ENCODE results near the gene LDLRAP1. TPM values are rescaled to one million over a fixed set of nuclear protein-coding genes. Genes with fewer than 3 reads are reported as not detected.

Gene LDLRAP1
- total RNA-seq, 1 experiment from 2014 or later = 16.3 TPM

GRCh38 chr1:25593861-25594260, 50.5 kb downstream of the LDLRAP1 start:
- Mint-ChIP-seq H3K36me3 (peaks cover 4% of the 10 kb centered on the region), H3K27me3 (ENCODE audit: low read depth) (no peaks in the 10 kb centered on the region), H3K9me3 (peaks cover 4% of the 10 kb centered on the region), H3K27ac (no peak overlapping the region), H3K4me3 (no peak overlapping the region), H3K4me1 (peaks cover 9% of the 10 kb centered on the region)
- ATAC-seq (no peak), DNase-seq (ENCODE audit: low spot score) (no peak)
- TF ChIP-seq NFATC4 (CRISPR knock-in tag; IDR thresholded peaks at IDR 0.05) (no peak), ZNF532 (CRISPR knock-in tag; IDR thresholded peaks at IDR 0.05; ENCODE audit: borderline replicate concordance) (no peak), ZNF317 (CRISPR knock-in tag; IDR thresholded peaks at IDR 0.05; ENCODE audit: borderline replicate concordance, low read depth) (no peak), ZBTB43 (CRISPR knock-in tag; IDR thresholded peaks at IDR 0.05) (no peak), GABPB1 (CRISPR knock-in tag; IDR thresholded peaks at IDR 0.05) (no peak), ZNF138 (CRISPR knock-in tag; conservative IDR thresholded peaks at IDR 0.05) (no peak), EMX1 (CRISPR knock-in tag; IDR thresholded peaks at IDR 0.05) (no peak), ZNF425 (CRISPR knock-in tag; conservative IDR thresholded peaks at IDR 0.05) (no peak), OVOL2 (CRISPR knock-in tag; IDR thresholded peaks at IDR 0.05; ENCODE audit: borderline replicate concordance) (no peak), ATF1 (CRISPR knock-in tag; IDR thresholded peaks at IDR 0.05) (no peak), ELF4 (CRISPR knock-in tag; IDR thresholded peaks at IDR 0.05; ENCODE audit: low read depth) (no peak), E2F1 (CRISPR knock-in tag; IDR thresholded peaks at IDR 0.05) (no peak), ZNF232 (CRISPR knock-in tag; IDR thresholded peaks at IDR 0.05) (no peak)
- TF ChIP-seq, protein P1, sequence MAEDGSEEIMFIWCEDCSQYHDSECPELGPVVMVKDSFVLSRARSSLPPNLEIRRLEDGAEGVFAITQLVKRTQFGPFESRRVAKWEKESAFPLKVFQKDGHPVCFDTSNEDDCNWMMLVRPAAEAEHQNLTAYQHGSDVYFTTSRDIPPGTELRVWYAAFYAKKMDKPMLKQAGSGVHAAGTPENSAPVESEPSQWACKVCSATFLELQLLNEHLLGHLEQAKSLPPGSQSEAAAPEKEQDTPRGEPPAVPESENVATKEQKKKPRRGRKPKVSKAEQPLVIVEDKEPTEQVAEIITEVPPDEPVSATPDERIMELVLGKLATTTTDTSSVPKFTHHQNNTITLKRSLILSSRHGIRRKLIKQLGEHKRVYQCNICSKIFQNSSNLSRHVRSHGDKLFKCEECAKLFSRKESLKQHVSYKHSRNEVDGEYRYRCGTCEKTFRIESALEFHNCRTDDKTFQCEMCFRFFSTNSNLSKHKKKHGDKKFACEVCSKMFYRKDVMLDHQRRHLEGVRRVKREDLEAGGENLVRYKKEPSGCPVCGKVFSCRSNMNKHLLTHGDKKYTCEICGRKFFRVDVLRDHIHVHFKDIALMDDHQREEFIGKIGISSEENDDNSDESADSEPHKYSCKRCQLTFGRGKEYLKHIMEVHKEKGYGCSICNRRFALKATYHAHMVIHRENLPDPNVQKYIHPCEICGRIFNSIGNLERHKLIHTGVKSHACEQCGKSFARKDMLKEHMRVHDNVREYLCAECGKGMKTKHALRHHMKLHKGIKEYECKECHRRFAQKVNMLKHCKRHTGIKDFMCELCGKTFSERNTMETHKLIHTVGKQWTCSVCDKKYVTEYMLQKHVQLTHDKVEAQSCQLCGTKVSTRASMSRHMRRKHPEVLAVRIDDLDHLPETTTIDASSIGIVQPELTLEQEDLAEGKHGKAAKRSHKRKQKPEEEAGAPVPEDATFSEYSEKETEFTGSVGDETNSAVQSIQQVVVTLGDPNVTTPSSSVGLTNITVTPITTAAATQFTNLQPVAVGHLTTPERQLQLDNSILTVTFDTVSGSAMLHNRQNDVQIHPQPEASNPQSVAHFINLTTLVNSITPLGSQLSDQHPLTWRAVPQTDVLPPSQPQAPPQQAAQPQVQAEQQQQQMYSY (CRISPR knock-in tag; IDR thresholded peaks at IDR 0.05) = no peak
- TF ChIP-seq, protein P2, sequence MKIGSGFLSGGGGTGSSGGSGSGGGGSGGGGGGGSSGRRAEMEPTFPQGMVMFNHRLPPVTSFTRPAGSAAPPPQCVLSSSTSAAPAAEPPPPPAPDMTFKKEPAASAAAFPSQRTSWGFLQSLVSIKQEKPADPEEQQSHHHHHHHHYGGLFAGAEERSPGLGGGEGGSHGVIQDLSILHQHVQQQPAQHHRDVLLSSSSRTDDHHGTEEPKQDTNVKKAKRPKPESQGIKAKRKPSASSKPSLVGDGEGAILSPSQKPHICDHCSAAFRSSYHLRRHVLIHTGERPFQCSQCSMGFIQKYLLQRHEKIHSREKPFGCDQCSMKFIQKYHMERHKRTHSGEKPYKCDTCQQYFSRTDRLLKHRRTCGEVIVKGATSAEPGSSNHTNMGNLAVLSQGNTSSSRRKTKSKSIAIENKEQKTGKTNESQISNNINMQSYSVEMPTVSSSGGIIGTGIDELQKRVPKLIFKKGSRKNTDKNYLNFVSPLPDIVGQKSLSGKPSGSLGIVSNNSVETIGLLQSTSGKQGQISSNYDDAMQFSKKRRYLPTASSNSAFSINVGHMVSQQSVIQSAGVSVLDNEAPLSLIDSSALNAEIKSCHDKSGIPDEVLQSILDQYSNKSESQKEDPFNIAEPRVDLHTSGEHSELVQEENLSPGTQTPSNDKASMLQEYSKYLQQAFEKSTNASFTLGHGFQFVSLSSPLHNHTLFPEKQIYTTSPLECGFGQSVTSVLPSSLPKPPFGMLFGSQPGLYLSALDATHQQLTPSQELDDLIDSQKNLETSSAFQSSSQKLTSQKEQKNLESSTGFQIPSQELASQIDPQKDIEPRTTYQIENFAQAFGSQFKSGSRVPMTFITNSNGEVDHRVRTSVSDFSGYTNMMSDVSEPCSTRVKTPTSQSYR (CRISPR knock-in tag; IDR thresholded peaks at IDR 0.05) = no peak
- TF ChIP-seq, protein P3, sequence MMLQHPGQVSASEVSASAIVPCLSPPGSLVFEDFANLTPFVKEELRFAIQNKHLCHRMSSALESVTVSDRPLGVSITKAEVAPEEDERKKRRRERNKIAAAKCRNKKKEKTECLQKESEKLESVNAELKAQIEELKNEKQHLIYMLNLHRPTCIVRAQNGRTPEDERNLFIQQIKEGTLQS (CRISPR knock-in tag; conservative IDR thresholded peaks at IDR 0.05) = no peak
- TF ChIP-seq, protein P4, sequence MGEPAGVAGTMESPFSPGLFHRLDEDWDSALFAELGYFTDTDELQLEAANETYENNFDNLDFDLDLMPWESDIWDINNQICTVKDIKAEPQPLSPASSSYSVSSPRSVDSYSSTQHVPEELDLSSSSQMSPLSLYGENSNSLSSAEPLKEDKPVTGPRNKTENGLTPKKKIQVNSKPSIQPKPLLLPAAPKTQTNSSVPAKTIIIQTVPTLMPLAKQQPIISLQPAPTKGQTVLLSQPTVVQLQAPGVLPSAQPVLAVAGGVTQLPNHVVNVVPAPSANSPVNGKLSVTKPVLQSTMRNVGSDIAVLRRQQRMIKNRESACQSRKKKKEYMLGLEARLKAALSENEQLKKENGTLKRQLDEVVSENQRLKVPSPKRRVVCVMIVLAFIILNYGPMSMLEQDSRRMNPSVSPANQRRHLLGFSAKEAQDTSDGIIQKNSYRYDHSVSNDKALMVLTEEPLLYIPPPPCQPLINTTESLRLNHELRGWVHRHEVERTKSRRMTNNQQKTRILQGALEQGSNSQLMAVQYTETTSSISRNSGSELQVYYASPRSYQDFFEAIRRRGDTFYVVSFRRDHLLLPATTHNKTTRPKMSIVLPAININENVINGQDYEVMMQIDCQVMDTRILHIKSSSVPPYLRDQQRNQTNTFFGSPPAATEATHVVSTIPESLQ (CRISPR knock-in tag; IDR thresholded peaks at IDR 0.05) = no peak
- CTCF ChIA-PET = no interaction called here
- POLR2A ChIA-PET = no interaction called here

Data from WTC11 (cell line).